DMS 273 treated with DMSO at 0.1 percent for 48 hours (cell line): ENCODE results near the gene ZDHHC24.
"Not testable (repeated sequence)": the region's sequence is repeated elsewhere in the genome, so short reads cannot be mapped to it uniquely, and the experiment has no call there.

Experiments used
- DNase-seq: peaks from one replicate; lab custom pipeline; 2025; lab: John Stamatoyannopoulos, UW

ZDHHC24 gene

DNA sequence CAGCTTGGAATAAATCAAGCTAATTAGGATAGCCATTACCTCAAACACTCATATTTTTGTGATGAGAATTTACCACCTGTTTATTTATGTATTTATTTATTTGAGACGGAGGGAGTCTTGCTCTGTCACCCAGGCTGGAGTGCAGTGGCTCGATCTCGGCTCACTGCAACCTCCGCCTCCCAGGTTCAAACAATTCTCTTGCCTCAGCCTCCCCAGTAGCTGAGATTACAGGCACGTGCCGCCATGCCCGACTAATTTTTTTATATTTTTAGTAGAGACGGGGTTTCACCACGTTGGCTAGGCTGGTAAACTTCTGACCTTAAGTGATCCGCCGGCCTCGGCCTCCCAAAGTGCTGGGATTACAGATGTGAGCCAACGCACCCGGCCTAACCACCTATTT lies 896 bp downstream of the ZDHHC24 start:
- not testable (repeated sequence) for DNase-seq

DNA sequence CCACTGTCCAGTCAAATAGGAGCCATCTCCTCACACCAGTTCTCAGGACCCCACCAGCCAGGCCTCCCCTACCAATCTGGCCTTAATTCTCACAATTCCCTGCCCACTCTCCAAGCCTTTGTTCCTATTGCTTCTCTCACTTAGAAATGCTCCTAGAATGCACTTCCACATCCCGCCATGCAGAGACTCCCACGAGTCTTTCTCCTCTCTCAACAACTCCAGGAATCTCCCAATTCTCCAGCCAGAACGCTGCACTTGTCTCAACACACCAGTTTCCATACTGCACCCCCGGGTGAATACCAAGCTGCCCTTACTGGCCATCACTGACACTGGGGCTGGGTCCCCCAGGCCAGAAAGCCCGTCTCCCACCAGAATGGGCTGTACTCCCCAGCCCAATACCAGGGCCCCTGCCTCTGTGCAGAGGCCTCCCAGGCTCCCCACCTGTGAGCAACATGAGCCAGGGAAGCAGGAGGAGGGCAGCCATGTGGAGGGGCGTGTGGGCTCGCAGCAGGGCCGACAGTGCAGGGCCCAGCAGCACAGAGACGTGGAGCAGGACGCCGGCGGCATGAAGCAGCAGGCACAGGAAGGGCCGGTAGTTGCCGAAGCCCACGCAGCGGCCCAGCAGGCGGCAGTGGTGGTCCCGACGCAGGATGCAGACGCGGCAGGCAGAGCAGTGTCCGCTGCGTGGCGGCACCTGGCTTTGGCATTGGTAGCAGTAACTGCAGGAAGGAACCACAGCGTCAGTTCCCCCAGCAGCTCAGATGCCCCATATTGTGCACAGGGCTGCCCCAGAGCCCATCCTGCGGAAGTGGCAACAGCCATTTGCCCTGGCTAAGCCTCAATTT lies 2.4 kb downstream of the ZDHHC24 start:
- no peak for DNase-seq

DNA sequence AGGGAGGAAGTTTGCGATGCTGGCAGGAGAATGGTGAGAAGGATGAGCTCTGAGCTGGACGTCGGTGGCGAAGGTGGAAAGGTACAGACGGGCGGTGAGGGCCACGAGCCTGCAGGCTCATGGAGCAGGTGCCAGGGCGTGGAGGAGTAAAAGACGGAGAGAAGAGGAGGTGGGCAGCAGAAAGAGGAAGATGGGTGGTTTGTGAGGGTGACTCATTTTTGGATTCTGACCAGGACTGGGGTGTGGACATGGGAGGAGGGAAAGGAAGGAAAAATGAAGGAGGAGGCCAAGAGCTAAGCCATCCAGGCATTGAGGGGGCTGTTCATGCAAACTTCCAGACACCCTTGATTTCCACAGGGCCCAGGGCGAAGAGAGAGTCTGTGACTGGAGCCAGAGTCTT lies 3.5 kb downstream of the ZDHHC24 start:
- DNase-seq: no peak

DNA sequence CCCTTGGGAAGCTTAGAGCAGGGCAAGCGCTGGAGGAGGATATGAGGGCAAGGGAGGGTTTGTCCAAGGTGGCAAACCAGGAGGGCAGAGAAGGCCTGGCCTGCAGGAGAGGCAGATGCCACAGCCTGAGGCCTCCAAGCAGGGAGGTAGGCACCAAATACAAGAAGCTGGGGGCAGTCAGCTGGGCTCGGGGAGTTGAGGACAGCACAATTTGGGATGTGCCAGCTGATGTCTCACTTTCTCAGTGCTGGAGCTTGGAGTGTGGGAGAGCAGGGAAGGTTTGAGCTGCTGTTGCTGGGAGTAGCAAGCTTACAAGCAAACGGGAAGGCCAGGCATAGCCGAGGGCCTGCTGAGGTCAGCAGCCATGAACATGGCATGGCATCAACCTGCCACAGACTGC lies 4.0 kb downstream of the ZDHHC24 start:
- no peak for DNase-seq

DNA sequence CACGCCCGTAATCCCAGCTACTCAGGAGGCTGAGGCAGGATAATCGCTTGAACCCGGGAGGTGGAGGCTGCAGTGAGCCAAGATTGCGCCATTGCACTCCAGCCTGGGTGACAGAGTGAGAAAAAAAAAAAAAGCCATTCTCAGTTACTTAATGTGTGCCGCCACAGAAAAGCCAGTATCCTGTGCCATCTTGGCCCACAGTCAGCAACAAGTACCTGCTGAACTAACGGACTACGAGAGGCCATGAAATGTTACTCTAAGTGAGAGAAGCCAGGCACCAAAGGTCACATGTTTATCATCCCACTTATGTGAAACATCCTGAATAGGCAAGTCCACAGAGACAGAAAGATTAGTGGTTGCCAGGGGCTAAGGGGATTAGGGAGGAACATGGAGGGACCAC lies 5.2 kb downstream of the ZDHHC24 start:
- DNase-seq: not testable (repeated sequence)

DNA sequence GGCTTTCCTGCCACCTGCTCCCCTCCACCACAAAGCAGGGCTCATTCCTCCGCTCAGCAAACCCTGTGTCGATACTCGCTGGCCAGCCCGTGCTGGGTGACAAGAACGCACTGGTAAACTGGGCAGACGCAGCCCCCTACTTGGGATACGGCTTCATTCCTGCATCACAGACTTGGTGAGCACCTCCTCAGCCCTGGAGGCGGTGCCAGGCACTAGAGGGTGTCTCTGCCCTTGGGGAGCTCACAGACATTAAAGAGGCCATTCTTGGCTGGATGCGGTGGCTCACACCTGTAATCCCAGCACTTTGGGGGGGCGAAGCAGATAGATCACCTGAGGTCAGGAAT lies 6.0 kb downstream of the ZDHHC24 start:
- no peak for DNase-seq

DNA sequence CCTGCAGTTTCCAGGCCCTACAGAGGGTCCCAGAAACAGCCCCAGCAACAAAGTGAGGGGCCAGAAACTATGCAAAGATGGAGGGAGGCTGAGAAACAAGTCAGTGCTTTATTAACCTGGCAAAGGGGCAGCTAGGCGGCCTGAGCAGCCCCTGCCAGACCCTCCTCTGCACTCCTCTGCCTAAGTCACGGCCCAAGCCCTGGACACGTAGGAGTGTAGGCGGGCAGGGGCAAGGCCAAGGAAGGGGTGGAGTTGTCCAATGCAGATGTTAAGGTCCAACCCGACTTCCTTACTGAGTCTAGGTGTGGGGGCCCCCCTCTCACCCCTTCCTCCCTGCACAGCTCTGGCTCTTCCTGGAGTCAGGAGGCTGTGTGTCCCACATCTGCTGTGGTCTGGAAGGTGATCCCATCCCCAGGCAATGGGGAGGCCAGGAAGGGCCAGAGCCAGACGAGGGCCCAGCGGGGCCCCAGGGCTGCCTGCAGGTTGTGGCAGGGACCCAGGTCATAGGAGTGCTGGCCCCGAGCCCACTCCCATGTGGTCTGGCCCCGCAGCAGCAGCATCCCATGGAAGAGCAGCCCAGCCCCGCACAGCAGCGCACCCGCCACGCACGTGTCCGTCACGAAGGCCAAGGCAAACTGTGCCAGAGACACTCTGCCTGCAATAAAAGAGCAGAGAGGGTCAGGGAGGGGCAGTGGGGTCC lies 6.5 kb downstream of the ZDHHC24 start:
- no peak for DNase-seq

DNA sequence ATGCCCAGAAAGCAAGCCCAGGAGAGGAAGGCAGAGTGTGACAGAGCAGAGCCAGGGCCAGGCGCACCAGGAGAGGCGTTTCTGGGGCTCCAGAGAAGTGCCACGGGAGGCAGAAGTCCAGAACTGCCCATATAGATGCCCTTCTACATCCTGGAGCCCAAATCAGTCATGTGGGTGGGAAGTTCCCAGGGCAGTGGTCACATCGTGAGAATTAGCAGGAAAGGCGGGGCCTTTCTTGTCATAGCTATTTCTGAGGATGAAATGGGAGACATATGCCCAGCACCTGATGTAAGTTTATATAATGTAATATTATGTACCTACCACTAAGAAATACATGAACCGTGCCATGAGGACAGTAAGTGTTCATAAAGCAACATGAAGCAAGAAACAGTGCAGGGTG lies 13.1 kb downstream of the ZDHHC24 start:
- DNase-seq: no peak

DNA sequence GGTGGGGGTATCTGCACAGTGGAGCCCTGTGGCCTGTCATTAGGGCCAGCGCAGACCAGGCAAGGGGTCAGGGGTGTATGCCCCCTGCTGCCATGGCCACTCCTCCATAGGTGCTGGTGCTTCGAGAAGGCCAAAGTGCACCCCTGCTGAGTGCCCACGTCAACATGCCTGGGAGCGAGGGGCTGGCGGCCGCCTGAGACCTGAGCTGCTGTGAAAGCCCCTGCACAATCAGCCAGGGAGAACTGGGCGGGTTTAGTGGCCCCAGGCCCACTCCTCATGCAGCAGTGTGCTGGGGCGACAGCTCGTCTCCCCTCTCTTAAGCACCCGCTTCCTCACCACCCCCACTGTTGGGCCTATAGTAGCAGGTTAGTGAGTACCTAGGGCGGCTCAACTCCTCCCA lies 14.0 kb downstream of the ZDHHC24 start:
- no peak for DNase-seq

DNA sequence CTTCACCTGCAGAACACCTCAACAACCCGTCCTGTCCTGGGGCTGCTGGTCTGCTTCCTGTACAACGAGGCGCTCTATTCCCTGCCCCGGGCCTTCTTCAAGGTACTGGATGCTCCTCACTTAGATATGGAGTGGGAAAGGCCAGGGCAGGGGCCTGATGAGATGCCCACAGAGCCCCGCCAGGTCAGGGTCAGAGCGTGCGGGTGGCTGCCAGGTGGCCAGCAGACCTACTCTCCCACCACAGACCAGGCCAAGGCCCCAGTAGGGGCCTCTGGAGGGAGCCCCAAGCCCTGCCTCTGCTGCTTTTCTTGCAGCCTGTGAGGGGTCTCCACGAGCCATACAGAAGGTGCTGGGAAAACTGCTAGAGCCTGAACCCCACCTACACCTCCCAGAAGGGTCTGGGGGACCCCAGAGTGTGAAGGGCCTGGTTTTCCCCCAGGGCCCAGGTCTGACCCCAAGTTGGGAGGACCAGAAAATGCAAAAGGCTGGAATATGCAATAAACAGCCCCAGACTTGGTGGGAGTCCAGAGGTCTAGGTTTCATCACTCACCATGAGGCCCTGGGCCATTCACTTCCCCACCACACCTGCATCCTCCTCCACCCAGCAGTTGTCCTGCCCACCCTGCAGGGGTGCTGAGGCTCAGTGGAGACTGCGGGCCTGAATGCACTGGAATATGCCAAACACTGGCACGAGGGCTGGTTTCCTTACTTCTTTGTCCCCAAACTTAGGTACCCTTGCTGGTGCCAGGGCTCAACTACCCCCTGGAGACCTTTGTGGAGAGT lies 14.7 kb downstream of the ZDHHC24 start:
- no peak for DNase-seq

DNA sequence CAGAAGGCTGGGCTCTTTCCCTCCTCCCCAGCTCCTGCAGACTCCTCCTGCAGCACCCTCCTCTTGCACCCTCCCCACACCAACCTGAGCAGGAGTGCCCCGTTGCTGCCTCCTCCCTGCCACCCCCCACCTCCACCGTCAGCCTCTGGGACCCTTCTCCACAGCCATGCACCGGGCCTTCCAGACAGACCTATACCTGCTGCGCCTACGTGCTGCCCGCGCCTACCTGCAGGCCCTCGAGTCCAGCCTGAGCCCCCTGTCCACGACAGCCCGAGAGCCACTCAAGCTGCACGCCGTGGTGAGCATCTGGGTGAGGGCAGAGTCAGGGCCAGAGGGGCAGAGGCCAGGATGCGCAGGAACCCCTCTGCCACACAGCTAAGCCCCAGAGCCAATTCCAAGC lies 16.2 kb downstream of the ZDHHC24 start:
- no peak for DNase-seq

DNA sequence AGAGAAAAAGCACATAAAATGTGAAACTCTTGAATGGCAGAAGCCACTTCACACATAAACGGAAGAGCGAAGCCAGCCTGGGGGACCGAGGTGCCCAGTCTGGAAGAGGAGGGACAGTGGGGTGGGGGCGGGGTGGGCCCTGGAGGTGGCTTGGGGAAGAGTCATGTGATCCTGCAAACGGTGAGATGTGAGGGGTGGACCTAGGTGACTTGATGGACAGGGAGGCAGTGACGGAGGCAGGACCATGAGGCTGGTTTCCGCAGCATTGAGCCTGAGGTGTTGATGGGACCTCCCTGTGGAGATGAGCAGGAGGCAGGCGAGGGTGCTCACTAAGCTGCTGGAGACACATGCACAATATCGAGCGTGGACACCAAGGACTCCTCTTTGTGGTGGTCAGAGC lies 16.8 kb downstream of the ZDHHC24 start:
- DNase-seq: no peak

DNA sequence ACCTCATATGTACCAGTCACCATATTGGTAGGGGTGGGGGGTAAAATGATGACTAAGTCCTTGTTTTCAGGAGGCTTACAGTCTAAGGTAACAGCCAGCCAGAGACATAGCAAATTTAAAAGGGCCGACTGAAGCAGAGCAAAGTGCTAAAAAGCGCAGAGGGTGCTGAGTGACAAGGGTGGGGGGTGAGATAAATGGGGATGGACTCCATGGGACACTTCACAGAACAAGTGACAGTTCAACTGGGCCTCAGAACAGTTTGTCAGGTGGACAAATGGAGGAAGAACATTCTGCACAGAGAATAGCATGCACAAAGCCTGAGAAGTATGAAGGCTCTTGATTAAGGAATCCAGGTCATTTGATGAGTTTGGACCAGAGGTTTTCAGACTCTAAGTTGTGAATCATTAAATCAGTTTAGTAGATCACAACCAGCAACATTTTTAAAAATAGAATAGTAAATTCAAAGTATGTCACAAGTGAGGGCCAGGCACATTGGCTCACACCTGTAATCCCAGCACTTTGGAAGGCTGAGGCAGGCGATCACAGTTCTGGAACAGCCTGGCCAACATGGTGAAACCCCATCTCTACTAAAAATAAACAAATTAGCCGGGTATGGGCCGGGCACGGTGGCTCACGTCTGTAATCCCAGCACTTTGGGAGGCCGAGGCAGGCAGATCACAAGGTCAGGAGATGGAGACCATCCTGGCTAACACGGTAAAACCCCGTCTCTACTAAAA lies 21.4 kb downstream of the ZDHHC24 start:
- DNase-seq: no peak

DNA sequence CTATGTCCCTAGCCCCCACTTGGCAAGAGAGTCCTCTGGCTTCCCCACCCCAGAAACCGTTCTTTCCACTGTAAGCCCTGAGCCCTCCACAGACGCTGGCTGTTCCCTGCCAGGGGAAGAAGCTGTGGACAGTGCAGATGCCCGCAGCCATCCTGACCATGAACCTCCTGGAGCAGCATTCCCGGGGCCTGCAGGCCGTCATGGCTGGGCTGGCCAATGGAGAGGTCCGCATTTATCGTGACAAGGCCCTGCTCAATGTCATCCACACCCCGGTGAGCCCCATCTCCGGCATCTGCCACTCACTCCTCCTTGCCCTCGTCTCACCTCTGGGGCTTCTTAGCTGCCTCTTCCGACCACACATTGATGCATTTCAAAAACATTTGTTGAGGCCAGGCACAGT lies 22.2 kb downstream of the ZDHHC24 start:
- no peak for DNase-seq

DNA sequence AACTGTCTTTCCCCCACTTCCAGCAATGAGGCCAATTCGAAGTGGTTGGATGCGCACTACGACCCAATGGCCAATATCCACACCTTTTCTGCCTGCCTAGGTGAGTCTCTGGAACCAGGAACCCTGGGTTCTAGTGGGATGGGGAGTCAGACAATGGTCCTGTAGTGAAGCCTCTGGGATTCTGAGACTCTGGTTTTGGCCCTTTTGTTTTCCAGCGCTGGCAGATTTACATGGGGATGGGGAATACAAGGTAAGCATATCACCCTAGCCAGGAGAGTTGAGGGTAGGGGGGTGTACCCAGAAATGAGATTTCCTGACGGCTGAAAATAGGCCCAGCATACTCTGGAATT lies 34.9 kb downstream of the ZDHHC24 start:
- no peak for DNase-seq

DNA sequence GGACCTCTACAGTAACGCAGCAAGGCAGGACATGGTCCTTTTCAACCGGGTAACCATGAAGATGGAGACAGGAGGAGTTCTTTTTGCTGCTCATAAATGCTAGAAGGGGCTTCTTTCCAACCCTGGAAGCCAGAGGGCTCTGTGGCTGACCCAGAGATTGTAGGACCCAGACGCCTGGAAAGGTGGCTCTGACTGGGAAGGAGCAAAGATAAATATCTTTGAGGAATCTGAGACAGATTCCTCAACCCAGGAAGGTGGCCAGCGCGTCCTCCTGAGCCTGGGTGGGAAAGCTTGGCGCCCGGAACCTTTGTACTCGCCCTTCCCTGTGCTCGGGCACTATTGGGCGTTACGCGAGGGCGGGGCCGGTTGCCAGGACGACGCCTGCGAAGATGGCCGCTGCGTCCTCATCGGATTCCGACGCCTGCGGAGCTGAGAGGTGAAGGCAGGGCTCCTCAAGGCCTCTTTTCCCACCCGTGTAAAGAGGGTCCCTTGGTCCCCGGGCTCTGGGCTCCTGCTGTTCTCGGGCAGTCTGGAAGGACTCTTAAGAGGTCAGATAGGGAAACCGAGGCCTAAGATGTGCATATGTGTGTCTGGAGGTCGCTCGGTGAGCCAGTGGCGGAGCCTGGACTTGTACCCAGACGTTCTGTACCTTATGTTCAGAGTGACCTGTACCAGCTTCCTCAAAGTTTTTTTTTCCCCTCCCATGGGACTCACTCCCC lies 35.4 kb downstream of the ZDHHC24 start, which contains the start of gene BBS1:
TSS of gene BBS1 (plus strand) at position 365 of the 719 bp plus-strand sequence. CDS start at position 390, 25 bp downstream.
- DNase-seq: peak; percentile 28

DNA sequence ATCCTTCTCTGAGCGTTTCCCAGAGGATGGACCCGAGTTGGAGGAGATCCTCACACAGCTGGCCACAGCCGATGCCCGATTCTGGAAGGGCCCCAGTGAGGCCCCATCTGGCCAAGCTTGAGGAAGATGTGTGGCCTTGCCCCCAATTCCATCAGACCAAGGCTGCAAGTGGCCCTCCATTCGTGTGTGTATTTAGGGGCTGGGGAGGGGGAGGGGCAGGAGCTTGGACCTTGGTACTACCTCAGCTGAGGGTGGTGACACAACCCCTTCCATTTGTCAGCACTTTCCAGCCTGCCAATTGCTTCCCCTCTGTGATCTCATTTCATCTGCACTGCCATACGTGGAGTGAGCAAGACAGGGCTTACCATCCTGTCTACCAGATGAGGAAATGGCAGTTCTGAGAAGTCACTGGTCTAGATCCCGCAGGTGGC lies 36.7 kb downstream of the ZDHHC24 start:
- no peak for DNase-seq

DNA sequence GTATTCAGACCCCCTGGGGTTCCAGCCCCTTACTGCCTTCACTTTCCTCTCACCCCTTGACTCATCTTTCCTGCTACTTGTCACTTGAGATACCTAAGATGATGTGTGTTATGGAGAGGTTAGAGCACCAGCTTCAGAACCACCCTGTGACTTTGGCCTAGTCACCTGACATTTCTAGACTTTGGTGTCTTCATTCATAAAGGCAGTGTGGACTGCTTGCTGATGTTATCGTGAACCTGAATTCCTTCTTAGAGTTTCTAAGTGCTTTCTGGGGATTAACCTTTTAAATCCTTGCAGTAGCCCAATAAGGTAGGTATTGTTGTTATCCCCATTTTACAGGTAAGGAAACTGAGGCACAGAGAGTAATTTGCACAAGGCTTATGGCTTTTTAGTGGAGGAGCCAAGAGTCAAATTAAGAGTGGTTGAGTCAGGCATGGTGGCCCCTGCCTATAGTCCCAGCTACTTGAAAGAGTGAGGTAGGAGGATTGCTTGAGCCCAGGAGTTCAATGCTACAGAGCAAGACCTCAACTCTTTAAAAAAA lies 40.5 kb downstream of the ZDHHC24 start:
- no peak for DNase-seq

DNA sequence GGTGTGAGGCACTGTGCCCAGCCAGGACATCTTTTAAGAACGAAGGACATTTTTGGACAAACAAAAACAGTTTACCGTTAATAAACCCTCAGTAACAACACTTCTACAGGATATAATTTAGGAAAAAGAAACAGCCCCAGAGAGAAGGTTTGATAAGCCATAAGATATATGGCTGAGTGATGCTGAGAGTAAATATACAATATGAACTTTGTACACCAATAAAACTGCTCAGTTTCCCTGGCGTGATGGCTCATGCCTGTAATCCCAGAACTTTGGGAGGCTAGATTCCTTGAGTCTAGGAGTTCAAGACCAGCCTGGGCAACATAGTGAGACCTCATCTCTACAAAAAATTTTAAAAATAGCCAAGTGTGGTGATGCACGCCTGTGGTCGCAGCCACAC lies 47.3 kb downstream of the ZDHHC24 start:
- DNase-seq: no peak

DNA sequence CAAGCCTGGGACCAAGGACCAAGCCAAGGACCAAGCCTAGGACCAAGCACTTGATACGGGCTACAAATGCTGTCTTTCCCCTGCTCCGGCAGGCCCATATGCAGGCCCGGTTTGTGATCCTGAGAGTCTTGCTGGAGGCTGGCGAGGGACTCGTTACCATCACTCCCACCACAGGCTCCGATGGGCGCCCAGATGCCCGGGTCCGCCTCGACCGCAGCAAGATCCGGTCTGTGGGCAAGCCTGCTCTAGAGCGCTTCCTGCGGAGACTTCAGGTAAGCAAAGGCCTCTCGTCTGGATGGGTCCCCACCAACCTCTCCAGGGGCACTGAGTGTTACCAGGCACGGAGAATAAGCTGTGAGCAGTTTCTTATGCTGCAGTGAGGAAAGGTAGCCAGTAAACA lies 48.6 kb downstream of the ZDHHC24 start:
- DNase-seq: no peak

DNA sequence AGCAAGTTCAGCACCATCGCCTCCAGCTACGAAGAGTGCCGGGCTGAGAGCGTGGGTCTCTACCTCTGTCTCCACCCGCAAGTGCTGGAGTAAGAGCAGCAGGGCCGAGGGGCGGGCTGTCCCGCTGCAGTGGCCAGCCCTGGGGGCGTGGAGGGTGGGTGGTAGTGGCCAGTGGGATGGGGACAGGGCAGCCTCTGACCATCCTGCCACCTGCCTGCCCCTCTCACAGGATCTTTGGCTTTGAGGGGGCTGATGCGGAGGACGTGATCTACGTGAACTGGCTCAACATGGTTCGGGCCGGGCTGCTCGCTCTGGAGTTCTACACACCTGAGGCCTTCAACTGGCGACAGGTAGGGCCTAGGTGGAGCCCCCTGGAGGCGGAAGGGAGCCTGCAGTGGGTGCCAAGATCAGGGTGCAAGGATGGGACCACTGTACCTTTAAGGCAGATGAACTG lies 50.4 kb downstream of the ZDHHC24 start:
- no peak for DNase-seq
